K562 (cell line): ENCODE data around the gene SLC41A3. TPM values are rescaled to one million over a fixed set of nuclear protein-coding genes. Genes with fewer than 3 reads are reported as not detected.

ENCODE experiments used
- ATAC-seq: fragments of 200-7000 bp; cut with Tn5 transposase; 3 replicates; pipeline ENCODE4 v1.9.1; 2020; ENCODE audit warnings: moderate library complexity
- BruUV-seq: library from RNA; stranded (reverse); fragments of 400-500 nt; replicated peaks from 2 replicates; lab custom pipeline; 2021; lab: Mats Ljungman, UMichigan
- CTCF ChIA-PET: fragments of 300-600 bp; formaldehyde crosslinking; extraction: SDS; loops from one replicate; lab custom pipeline; 2021; ENCODE audit warnings: low intra/inter-chr PET ratio; lab: Yijun Ruan, JAX
- POLR2A ChIA-PET: fragments of 300-600, 350-650 bp; sonication (Branson Sonifier 250); formaldehyde crosslinking; extraction: SDS; loops from one replicate; lab custom pipeline; 2021; ENCODE audit warnings: antibody characterized with exemption, inconsistent platforms; lab: Yijun Ruan, JAX
- DNase-seq, 4 experiments: peaks; one replicate each; pipeline versions ENCODE4 v3.0.0 to v3.0.0-alpha.2; 2011 to 2018; ENCODE audit warnings: low spot score in 3 of 4, mixed read lengths in 3 of 4; ENCODE audit errors: extremely low read depth in 1 of 4
- FAIRE-seq: peaks from 2 replicates; lab custom pipeline; 2011; peaks lifted over from hg19 to GRCh38; lab: Jason Lieb, UNC
- H2AFZ ChIP-seq: 2 replicates; pipeline ENCODE4 v1.6.0; 2011; ENCODE audit warnings: low read depth, low read length, control low read depth, inconsistent platforms
- H3K27ac ChIP-seq: fragments of 200-600 bp; 3 replicates; pipeline ENCODE4 v1.8.0; 2011; ENCODE audit warnings: low read depth, mild to moderate bottlenecking, control low read depth, inconsistent platforms, low read length, moderate library complexity, mixed read lengths; ENCODE audit errors: extremely low read depth
- H3K27me3 ChIP-seq, 2 experiments: fragments of 300-600 bp in 1 of 2; 2 replicates in 1 of 2; 3 replicates in 1 of 2; pipeline versions ENCODE4 v1.6.0 to v1.8.0; 2011; ENCODE audit warnings: inconsistent platforms in 2 of 2, low read length in 2 of 2, mild to moderate bottlenecking in 1 of 2, mixed read lengths in 1 of 2, moderate library complexity in 1 of 2; ENCODE audit not compliant: control insufficient read depth in 2 of 2, insufficient read depth in 2 of 2
- H3K36me3 ChIP-seq: fragments of 300-600 bp; 3 replicates; pipeline ENCODE4 v1.8.0; 2011; ENCODE audit warnings: mild to moderate bottlenecking, low read length, inconsistent platforms; ENCODE audit not compliant: control insufficient read depth, insufficient read depth
- H3K4me1 ChIP-seq, 2 experiments: fragments of 200-600 bp in 1 of 2; replicated peaks in 1 of 2; 2 replicates in 1 of 2; 3 replicates in 1 of 2; pipeline versions ENCODE4 v1.5.1 to v1.8.0; 2011; ENCODE audit warnings: inconsistent platforms in 2 of 2, low read length in 2 of 2, mild to moderate bottlenecking in 1 of 2, mixed read lengths in 1 of 2, moderate library complexity in 1 of 2; ENCODE audit not compliant: control insufficient read depth in 2 of 2, insufficient read depth in 2 of 2
- H3K4me2 ChIP-seq: 2 replicates; pipeline ENCODE4 v1.6.1; 2011; ENCODE audit warnings: low read length, control low read depth, inconsistent platforms, mixed read lengths; ENCODE audit not compliant: insufficient read depth
- H3K4me3 ChIP-seq: fragments of 200-600 bp; sonication (generic), shearing (Covaris generic); 2 replicates; pipeline ENCODE4 v1.5.1; 2016; ENCODE audit warnings: control low read depth, inconsistent platforms
- H3K79me2 ChIP-seq: fragments of 200-600 bp; 3 replicates; pipeline ENCODE4 v1.8.0; 2011; ENCODE audit warnings: low read length, inconsistent platforms; ENCODE audit not compliant: control insufficient read depth, insufficient read depth
- H3K9ac ChIP-seq, 2 experiments: 2 replicates each; pipeline versions ENCODE4 v1.6.0 to v1.6.1; 2011; ENCODE audit warnings: low read depth in 2 of 2, low read length in 2 of 2, control low read depth in 1 of 2, inconsistent platforms in 1 of 2, mild to moderate bottlenecking in 1 of 2, mixed read lengths in 1 of 2; ENCODE audit not compliant: insufficient read depth in 1 of 2
- H3K9me1 ChIP-seq: one replicate; pipeline ENCODE4 v1.6.0; 2011; ENCODE audit warnings: inconsistent platforms, mild to moderate bottlenecking, low read length, moderate library complexity; ENCODE audit not compliant: control insufficient read depth, insufficient read depth
- H3K9me3 ChIP-seq: replicated peaks from 2 replicates; pipeline ENCODE4 v1.5.1; 2011; ENCODE audit warnings: low read depth, low read length, inconsistent platforms; ENCODE audit not compliant: control insufficient read depth, insufficient read depth
- H4K20me1 ChIP-seq: replicated peaks from 2 replicates; pipeline ENCODE4 v1.6.1; 2011; ENCODE audit warnings: low read length, inconsistent platforms, mixed read lengths; ENCODE audit not compliant: control insufficient read depth, insufficient read depth
- ATF2 ChIP-seq: sonication (generic); formaldehyde crosslinking; IDR thresholded peaks from 2 replicates; pipeline ENCODE4 v1.8.1; 2022; ENCODE audit warnings: missing genetic modification reagents
- BRD9 ChIP-seq: fragments of 450-650 bp; IDR thresholded peaks from 2 replicates; pipeline ENCODE4 v1.6.1; 2018; ENCODE audit warnings: low read depth; ENCODE audit not compliant: partially characterized antibody
- EZH2 ChIP-seq: IDR thresholded peaks from 2 replicates; pipeline ENCODE4 v1.6.1; 2012; ENCODE audit warnings: low read depth, mild to moderate bottlenecking, inconsistent platforms, low read length, borderline replicate concordance
- PKNOX1 ChIP-seq: fragments of 450-650 bp; IDR thresholded peaks from 2 replicates; pipeline ENCODE4 v1.6.1; 2016
- ZNF12 ChIP-seq: sonication (generic); formaldehyde crosslinking; IDR thresholded peaks from 2 replicates; pipeline ENCODE4 v1.4.0; 2020; ENCODE audit warnings: mild to moderate bottlenecking, missing genetic modification reagents
- ZNF217 ChIP-seq: sonication (generic); formaldehyde crosslinking; IDR thresholded peaks from 2 replicates; pipeline ENCODE4 v1.8.0; 2022; ENCODE audit warnings: mild to moderate bottlenecking, missing genetic modification reagents
- ZNF232 ChIP-seq: sonication (generic); formaldehyde crosslinking; IDR thresholded peaks from 2 replicates; pipeline ENCODE4 v1.8.0; 2022; ENCODE audit warnings: mild to moderate bottlenecking, missing genetic modification reagents
- ZNF354B ChIP-seq: fragments of 250-450 bp; sonication (Bioruptor Pico); IDR thresholded peaks from 2 replicates; pipeline ENCODE4 v1.4.0; 2020
- ZNF76 ChIP-seq: fragments of 250-450 bp; sonication (Bioruptor Pico); IDR thresholded peaks from 2 replicates; pipeline ENCODE4 v1.4.0; 2020; ENCODE audit warnings: mild to moderate bottlenecking, moderate library complexity, borderline replicate concordance
- WGBS: fragments of 100-300 bp; shearing (Covaris generic); methylation state at CpG from one replicate; pipeline ENCODE4 v1.1.6; 2016; ENCODE audit warnings: low coverage, mixed read lengths; ENCODE audit not compliant: insufficient coverage; ENCODE audit errors: missing lambda C conversion rate; 5-methylcytosine and 5-hydroxymethylcytosine counted together
- in situ Hi-C: fragments of 300-500 bp; cut with MboI; formaldehyde crosslinking; loops from 4 replicates; pipeline ENCODE4 v1.15.0; 2018; ENCODE audit warnings: inconsistent platforms, mixed read lengths
- intact Hi-C: fragments of 100-400 bp; cut with micrococcal nuclease; formaldehyde crosslinking; loops from 2 replicates; pipeline ENCODE4 v1.14.2; 2022
- polyA plus RNA-seq, 8 experiments: library from polyadenylated mRNA; depleted of rRNA in 4 of 8; stranded (reverse) in 5 of 8; unstranded in 3 of 8; fragments of >200 nt; fragmentation: Nextera tagmentation in 2 of 8; fragmentation: Illumina TruSeq in 1 of 8; extraction: Ambion mirVana in 2 of 8; extraction: Trizol in 1 of 8; gene quantifications; 2 replicates each; pipeline versions ENCODE4 v1.2.1 to v1.2.3, GENCODE V29; 2011 to 2014; ENCODE audit warnings: inconsistent platforms in 1 of 8, missing spikeins in 1 of 8
- total RNA-seq, 7 experiments: library from RNA; depleted of rRNA in 6 of 7; stranded (reverse); fragments of >200 nt in 6 of 7; fragmentation: Illumina TruSeq in 2 of 7; extraction: Trizol in 2 of 7; gene quantifications; 2 replicates each; pipeline versions ENCODE4 v1.2.1 to v1.2.3, GENCODE V29; 2011 to 2021; ENCODE audit warnings: low replicate concordance in 1 of 7
- TF ChIP-seq, protein P1 (sequence below): sonication (generic); formaldehyde crosslinking; IDR thresholded peaks from 2 replicates; pipeline ENCODE4 v1.5.0; 2020; ENCODE audit warnings: missing genetic modification reagents
- TF ChIP-seq, protein P2 (sequence below): fragments of 250-450 bp; sonication (Bioruptor Pico); IDR thresholded peaks from 2 replicates; pipeline ENCODE4 v1.5.0; 2020; ENCODE audit warnings: mild to moderate bottlenecking, borderline replicate concordance

Gene SLC41A3
- total and polyA plus RNA-seq, 9 of the 15 experiments (the other 6 are each of a cell fraction or from before 2014, with no cell fraction given) = 4.1 to 20.7 (median 11.2) TPM

GRCh38 chr3:126098391-126098858 lies 14.5 kb upstream of the SLC41A3 start:
- no peaks in the 10 kb centered on the region for H3K9me3 ChIP-seq
- WGBS = 4% methylated on average over 2 of the region's 2 CpGs
- H3K27ac ChIP-seq = no peak overlapping the region
- no peaks in the 10 kb centered on the region for H3K79me2 ChIP-seq
- no peak overlapping the region for H3K9ac ChIP-seq
- H3K4me1 ChIP-seq = peaks cover 0 to 3% of the 10 kb centered on the region in 2 experiments; a peak in 2 of 5 replicates
- H3K9me1 ChIP-seq = no peaks in the 10 kb centered on the region
- CTCF ChIA-PET = no interaction called here
- no peak overlapping the region for H3K4me3 ChIP-seq
- POLR2A ChIA-PET = interaction anchor here (0.6 kb wide), 1 partner anchor 24 kb away, joined by 3 read pairs; no protein-coding TSS in a partner anchor
- no peak overlapping the region for H3K4me2 ChIP-seq
- no peak for DNase-seq
- H3K36me3 ChIP-seq = no peaks in the 10 kb centered on the region
- peaks cover 0 to 22% of the 10 kb centered on the region in 2 experiments; a peak in 4 of 5 replicates for H3K27me3 ChIP-seq
- H2AFZ ChIP-seq = no peak overlapping the region
- in situ Hi-C loops = no loop called here
- TF ChIP-seq ZNF76 (CRISPR knock-in tag) (no peak), BRD9 (no peak), ZNF354B (CRISPR knock-in tag) (no peak), EZH2 (no peak)
- intact Hi-C loops = no loop called here
- ATAC-seq = no peak
- FAIRE-seq = no peak
- H4K20me1 ChIP-seq = no peaks in the 10 kb centered on the region
- no TSS peak for BruUV-seq

- peaks cover 0 to 20% of the 10 kb centered on the region in 2 experiments; a peak in 4 of 5 replicates for H3K27me3 ChIP-seq
- ChIA-PET CTCF (no interaction called here), POLR2A (no interaction called here)
- no TSS peak for BruUV-seq
- in situ Hi-C loops (no loop called here), intact Hi-C loops (no loop called here)
- H3K9me3 ChIP-seq = no peaks in the 10 kb centered on the region
- no peaks in the 10 kb centered on the region for H3K36me3 ChIP-seq
- no peaks in the 10 kb centered on the region; a peak in 1 of 5 replicates for H3K4me1 ChIP-seq
- H4K20me1 ChIP-seq = no peaks in the 10 kb centered on the region
- no peaks in the 10 kb centered on the region for H3K9me1 ChIP-seq
- H3K4me2 ChIP-seq = no peak overlapping the region
- H3K4me3 ChIP-seq = no peak overlapping the region
- FAIRE-seq (no peak), ATAC-seq (no peak), DNase-seq (no peak)
- H3K79me2 ChIP-seq = no peaks in the 10 kb centered on the region
- H2AFZ ChIP-seq = no peak overlapping the region
- H3K27ac ChIP-seq = no peak overlapping the region
- no peak overlapping the region for H3K9ac ChIP-seq
- TF ChIP-seq ZNF232 (CRISPR knock-in tag) (no peak), ZNF12 (CRISPR knock-in tag) (no peak), ZNF217 (CRISPR knock-in tag) (no peak), PKNOX1 (no peak), ATF2 (CRISPR knock-in tag) (no peak)
- TF ChIP-seq, protein P1, sequence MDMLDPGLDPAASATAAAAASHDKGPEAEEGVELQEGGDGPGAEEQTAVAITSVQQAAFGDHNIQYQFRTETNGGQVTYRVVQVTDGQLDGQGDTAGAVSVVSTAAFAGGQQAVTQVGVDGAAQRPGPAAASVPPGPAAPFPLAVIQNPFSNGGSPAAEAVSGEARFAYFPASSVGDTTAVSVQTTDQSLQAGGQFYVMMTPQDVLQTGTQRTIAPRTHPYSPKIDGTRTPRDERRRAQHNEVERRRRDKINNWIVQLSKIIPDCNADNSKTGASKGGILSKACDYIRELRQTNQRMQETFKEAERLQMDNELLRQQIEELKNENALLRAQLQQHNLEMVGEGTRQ = no peak
- TF ChIP-seq, protein P2, sequence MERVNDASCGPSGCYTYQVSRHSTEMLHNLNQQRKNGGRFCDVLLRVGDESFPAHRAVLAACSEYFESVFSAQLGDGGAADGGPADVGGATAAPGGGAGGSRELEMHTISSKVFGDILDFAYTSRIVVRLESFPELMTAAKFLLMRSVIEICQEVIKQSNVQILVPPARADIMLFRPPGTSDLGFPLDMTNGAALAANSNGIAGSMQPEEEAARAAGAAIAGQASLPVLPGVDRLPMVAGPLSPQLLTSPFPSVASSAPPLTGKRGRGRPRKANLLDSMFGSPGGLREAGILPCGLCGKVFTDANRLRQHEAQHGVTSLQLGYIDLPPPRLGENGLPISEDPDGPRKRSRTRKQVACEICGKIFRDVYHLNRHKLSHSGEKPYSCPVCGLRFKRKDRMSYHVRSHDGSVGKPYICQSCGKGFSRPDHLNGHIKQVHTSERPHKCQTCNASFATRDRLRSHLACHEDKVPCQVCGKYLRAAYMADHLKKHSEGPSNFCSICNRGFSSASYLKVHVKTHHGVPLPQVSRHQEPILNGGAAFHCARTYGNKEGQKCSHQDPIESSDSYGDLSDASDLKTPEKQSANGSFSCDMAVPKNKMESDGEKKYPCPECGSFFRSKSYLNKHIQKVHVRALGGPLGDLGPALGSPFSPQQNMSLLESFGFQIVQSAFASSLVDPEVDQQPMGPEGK (CRISPR knock-in tag) = no peak
Observed at GRCh38 chr3:126097801-126098200, 13.9 kb upstream of the SLC41A3 start.
